Measurements from ENCODE around the gene PLBD1. TPM values are rescaled to one million over a fixed set of nuclear protein-coding genes. Genes with fewer than 3 reads are reported as not detected.

The PLBD1 gene
- total and polyA plus RNA-seq, 4 donors, result 1.4 to 7.5 (median 4.2) TPM

DNA sequence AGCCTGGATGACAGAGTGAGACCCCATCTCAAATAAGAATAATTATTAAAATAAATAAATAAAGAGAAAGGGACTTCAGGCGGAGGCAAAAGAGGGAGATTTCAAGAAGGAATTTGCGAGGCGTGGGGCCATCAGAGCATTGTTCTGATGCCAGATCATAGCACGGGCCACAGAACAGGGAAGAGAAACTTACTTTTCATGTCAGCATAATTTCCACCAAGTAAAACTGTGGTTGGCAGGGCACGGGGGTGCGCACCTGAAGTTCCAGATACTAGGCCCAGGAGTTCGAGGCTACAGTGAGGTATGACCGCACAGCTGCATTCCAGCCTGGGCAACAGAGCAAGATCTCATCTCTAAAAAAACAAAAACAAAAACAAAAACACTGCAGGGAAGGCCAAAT, 11.0 kb upstream of the PLBD1 start:
- peaks cover 0 to 1% (median 0%) of the 10 kb centered on the region in 4 donors for H3K36me3 ChIP-seq (ENCODE audit: control insufficient read depth in 4 of 4, insufficient read depth in 3 of 4, low read depth in 1 of 4, low read length in 3 of 4)
- WGBS, result 94% methylated on average over 8 of the region's 8 CpGs

More for the DNA sequence above, 11.0 kb upstream of the PLBD1 start:
- DNase-seq (ENCODE audit: low spot score), result no peak
- Histone ChIP-seq H3K27me3 (ENCODE audit: control insufficient read depth in 4 of 4, insufficient read depth in 4 of 4, low read length in 3 of 4) (no peaks in the 10 kb centered on the region), H3K4me1 (ENCODE audit: control insufficient read depth in 4 of 4, insufficient read depth in 4 of 4, low read length in 3 of 4) (no peaks in the 10 kb centered on the region), H3K27ac (ENCODE audit: low read depth in 1 of 2, low read length in 2 of 2) (no peak overlapping the region), H3K9ac (ENCODE audit: low read depth in 1 of 2, low read length in 2 of 2) (no peak overlapping the region), H3K4me3 (ENCODE audit: low read depth in 1 of 3, low read length in 3 of 3) (no peak overlapping the region), H3K9me3 (ENCODE audit: control insufficient read depth in 4 of 4, low read length in 3 of 4) (no peaks in the 10 kb centered on the region)
- TF ChIP-seq, protein P1, sequence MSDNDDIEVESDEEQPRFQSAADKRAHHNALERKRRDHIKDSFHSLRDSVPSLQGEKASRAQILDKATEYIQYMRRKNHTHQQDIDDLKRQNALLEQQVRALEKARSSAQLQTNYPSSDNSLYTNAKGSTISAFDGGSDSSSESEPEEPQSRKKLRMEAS (IDR thresholded peaks at IDR 0.05), result no peak
- TF ChIP-seq EGR1 (IDR thresholded peaks at IDR 0.05; ENCODE audit: low read depth in 2 of 2), result no peak
- TF ChIP-seq, protein P2, sequence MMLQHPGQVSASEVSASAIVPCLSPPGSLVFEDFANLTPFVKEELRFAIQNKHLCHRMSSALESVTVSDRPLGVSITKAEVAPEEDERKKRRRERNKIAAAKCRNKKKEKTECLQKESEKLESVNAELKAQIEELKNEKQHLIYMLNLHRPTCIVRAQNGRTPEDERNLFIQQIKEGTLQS (IDR thresholded peaks at IDR 0.05), result no peak
- no peak for TF ChIP-seq RAD21 (IDR thresholded peaks at IDR 0.05)
- TF ChIP-seq JUND (IDR thresholded peaks at IDR 0.05), result no peak
- TF ChIP-seq, protein P3, sequence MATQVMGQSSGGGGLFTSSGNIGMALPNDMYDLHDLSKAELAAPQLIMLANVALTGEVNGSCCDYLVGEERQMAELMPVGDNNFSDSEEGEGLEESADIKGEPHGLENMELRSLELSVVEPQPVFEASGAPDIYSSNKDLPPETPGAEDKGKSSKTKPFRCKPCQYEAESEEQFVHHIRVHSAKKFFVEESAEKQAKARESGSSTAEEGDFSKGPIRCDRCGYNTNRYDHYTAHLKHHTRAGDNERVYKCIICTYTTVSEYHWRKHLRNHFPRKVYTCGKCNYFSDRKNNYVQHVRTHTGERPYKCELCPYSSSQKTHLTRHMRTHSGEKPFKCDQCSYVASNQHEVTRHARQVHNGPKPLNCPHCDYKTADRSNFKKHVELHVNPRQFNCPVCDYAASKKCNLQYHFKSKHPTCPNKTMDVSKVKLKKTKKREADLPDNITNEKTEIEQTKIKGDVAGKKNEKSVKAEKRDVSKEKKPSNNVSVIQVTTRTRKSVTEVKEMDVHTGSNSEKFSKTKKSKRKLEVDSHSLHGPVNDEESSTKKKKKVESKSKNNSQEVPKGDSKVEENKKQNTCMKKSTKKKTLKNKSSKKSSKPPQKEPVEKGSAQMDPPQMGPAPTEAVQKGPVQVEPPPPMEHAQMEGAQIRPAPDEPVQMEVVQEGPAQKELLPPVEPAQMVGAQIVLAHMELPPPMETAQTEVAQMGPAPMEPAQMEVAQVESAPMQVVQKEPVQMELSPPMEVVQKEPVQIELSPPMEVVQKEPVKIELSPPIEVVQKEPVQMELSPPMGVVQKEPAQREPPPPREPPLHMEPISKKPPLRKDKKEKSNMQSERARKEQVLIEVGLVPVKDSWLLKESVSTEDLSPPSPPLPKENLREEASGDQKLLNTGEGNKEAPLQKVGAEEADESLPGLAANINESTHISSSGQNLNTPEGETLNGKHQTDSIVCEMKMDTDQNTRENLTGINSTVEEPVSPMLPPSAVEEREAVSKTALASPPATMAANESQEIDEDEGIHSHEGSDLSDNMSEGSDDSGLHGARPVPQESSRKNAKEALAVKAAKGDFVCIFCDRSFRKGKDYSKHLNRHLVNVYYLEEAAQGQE (IDR thresholded peaks at IDR 0.05), result no peak
- TF ChIP-seq FOXA2 (IDR thresholded peaks at IDR 0.05), result no peak
- TF ChIP-seq, protein P4, sequence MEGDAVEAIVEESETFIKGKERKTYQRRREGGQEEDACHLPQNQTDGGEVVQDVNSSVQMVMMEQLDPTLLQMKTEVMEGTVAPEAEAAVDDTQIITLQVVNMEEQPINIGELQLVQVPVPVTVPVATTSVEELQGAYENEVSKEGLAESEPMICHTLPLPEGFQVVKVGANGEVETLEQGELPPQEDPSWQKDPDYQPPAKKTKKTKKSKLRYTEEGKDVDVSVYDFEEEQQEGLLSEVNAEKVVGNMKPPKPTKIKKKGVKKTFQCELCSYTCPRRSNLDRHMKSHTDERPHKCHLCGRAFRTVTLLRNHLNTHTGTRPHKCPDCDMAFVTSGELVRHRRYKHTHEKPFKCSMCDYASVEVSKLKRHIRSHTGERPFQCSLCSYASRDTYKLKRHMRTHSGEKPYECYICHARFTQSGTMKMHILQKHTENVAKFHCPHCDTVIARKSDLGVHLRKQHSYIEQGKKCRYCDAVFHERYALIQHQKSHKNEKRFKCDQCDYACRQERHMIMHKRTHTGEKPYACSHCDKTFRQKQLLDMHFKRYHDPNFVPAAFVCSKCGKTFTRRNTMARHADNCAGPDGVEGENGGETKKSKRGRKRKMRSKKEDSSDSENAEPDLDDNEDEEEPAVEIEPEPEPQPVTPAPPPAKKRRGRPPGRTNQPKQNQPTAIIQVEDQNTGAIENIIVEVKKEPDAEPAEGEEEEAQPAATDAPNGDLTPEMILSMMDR (IDR thresholded peaks at IDR 0.05; ENCODE audit: low read depth, low read length, missing input control), result no peak
- TF ChIP-seq TAF1 (conservative IDR thresholded peaks at IDR 0.05), result no peak
- no peak for TF ChIP-seq GABPA (IDR thresholded peaks at IDR 0.05 in 1 of 2, conservative IDR thresholded peaks at IDR 0.05 in 1 of 2)
- no peak for TF ChIP-seq FOXA1 (IDR thresholded peaks at IDR 0.05)
- TF ChIP-seq, protein P5, sequence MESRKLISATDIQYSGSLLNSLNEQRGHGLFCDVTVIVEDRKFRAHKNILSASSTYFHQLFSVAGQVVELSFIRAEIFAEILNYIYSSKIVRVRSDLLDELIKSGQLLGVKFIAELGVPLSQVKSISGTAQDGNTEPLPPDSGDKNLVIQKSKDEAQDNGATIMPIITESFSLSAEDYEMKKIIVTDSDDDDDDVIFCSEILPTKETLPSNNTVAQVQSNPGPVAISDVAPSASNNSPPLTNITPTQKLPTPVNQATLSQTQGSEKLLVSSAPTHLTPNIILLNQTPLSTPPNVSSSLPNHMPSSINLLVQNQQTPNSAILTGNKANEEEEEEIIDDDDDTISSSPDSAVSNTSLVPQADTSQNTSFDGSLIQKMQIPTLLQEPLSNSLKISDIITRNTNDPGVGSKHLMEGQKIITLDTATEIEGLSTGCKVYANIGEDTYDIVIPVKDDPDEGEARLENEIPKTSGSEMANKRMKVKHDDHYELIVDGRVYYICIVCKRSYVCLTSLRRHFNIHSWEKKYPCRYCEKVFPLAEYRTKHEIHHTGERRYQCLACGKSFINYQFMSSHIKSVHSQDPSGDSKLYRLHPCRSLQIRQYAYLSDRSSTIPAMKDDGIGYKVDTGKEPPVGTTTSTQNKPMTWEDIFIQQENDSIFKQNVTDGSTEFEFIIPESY (IDR thresholded peaks at IDR 0.05), result no peak
- no peak for TF ChIP-seq HNF4G (IDR thresholded peaks at IDR 0.05)
- TF ChIP-seq HNF4A (conservative IDR thresholded peaks at IDR 0.05), result no peak
- no peak for TF ChIP-seq NR2F2 (IDR thresholded peaks at IDR 0.05)
- TF ChIP-seq YY1 (IDR thresholded peaks at IDR 0.05), result no peak
- TF ChIP-seq RXRA (IDR thresholded peaks at IDR 0.05), result no peak
- TF ChIP-seq SP1 (IDR thresholded peaks at IDR 0.05), result no peak
